Measurements from ENCODE around the gene ARMC10.
A peak's percentile ranks its signal among the peaks of the same experiment; 100 is the strongest.
"Not testable (repeated sequence)": the region's sequence is repeated elsewhere in the genome, so short reads cannot be mapped to it uniquely, and the experiment has no call there.

ARMC10 gene

GRCh38 chr7:103075337-103075918, 488 bp downstream of the ARMC10 start:
- peak; percentile 51 to 89 (median 72) for DNase-seq
- intact Hi-C loops (cut with DNase I): loop anchor here (10.0 kb wide), 1 partner anchor 69 kb away; the partner anchor contains the start of gene NAPEPLD

GRCh38 chr7:103076764-103077163, 1.8 kb downstream of the ARMC10 start:
- DNase-seq: peak in 17 of 42 donors; percentile 10 to 67 (median 26)
- intact Hi-C loops (cut with DNase I): loop anchor here (10.0 kb wide), 1 partner anchor 68 kb away; the partner anchor contains the start of gene NAPEPLD

- DNase-seq: no peak
- intact Hi-C loops (cut with DNase I): loop anchor here (10.0 kb wide), 1 partner anchor 67 kb away; the partner anchor contains the start of gene NAPEPLD
These were observed 2.4 kb downstream of the ARMC10 start for GRCh38 chr7:103077318-103077717.

- DNase-seq: not testable (repeated sequence)
- intact Hi-C loops (cut with DNase I): loop anchor here (10.0 kb wide), 1 partner anchor 67 kb away; the partner anchor contains the start of gene NAPEPLD
These were observed 3.3 kb downstream of the ARMC10 start for GRCh38 chr7:103078226-103078625.

GRCh38 chr7:103079836-103080235, 4.9 kb downstream of the ARMC10 start:
- intact Hi-C loops (cut with DNase I): loop anchor here (10.0 kb wide), 1 partner anchor 65 kb away; the partner anchor contains the start of gene NAPEPLD
- DNase-seq: no peak

- DNase-seq: no peak
- intact Hi-C loops (cut with DNase I): no loop called here
These were observed 6.0 kb downstream of the ARMC10 start for GRCh38 chr7:103080923-103081322.

- DNase-seq: no peak
- intact Hi-C loops (cut with DNase I): no loop called here
These were observed 7.6 kb downstream of the ARMC10 start for GRCh38 chr7:103082497-103082896.

GRCh38 chr7:103083210-103083609, 8.3 kb downstream of the ARMC10 start:
- no peak for DNase-seq
- intact Hi-C loops (cut with DNase I): no loop called here

GRCh38 chr7:103092321-103092720, 17.4 kb downstream of the ARMC10 start:
- intact Hi-C loops (cut with DNase I); DNase-seq: not testable (repeated sequence)

- intact Hi-C loops (cut with DNase I): no loop called here
- no peak for DNase-seq
These were observed 18.5 kb downstream of the ARMC10 start for GRCh38 chr7:103093429-103093828.

- DNase-seq: peak in 2 of 42 donors; percentile 45 to 50
- intact Hi-C loops (cut with DNase I): no loop called here
These were observed 19.2 kb downstream of the ARMC10 start for GRCh38 chr7:103094102-103094501.

- intact Hi-C loops (cut with DNase I); DNase-seq: not testable (repeated sequence)
These were observed 20.6 kb downstream of the ARMC10 start for GRCh38 chr7:103095558-103095957.

- DNase-seq: no peak
- intact Hi-C loops (cut with DNase I): no loop called here
These were observed 22.1 kb downstream of the ARMC10 start for GRCh38 chr7:103097041-103097440.

GRCh38 chr7:103100348-103100747, 25.4 kb downstream of the ARMC10 start:
- no peak for DNase-seq

GRCh38 chr7:103101543-103101942, 26.6 kb downstream of the ARMC10 start:
- intact Hi-C loops (cut with DNase I): no loop called here
- DNase-seq: no peak

More at GRCh38 chr7:103100348-103100747, 25.4 kb downstream of the ARMC10 start:
- intact Hi-C loops (cut with DNase I): no loop called here

- intact Hi-C loops (cut with DNase I): no loop called here
These were observed 31.2 kb downstream of the ARMC10 start for GRCh38 chr7:103106005-103106702.

GRCh38 chr7:103106703-103107070, 31.7 kb downstream of the ARMC10 start:
- DNase-seq; intact Hi-C loops (cut with DNase I): not testable (repeated sequence)

More at GRCh38 chr7:103106005-103106702, 31.2 kb downstream of the ARMC10 start:
- DNase-seq: no peak

- intact Hi-C loops (cut with DNase I): no loop called here
- no peak for DNase-seq
These were observed 38.2 kb downstream of the ARMC10 start for GRCh38 chr7:103113164-103113563.

GRCh38 chr7:103114576-103115008, 39.7 kb downstream of the ARMC10 start:
- peak in 1 of 42 donors; percentile 43 for DNase-seq
- intact Hi-C loops (cut with DNase I): no loop called here

- no peak for DNase-seq
- intact Hi-C loops (cut with DNase I): no loop called here
These were observed 40.8 kb downstream of the ARMC10 start for GRCh38 chr7:103115771-103116170.
